ENCODE results near the gene PCAT7. TPM values are rescaled to one million over a fixed set of nuclear protein-coding genes. Genes with fewer than 3 reads are reported as not detected.
"Not testable (repeated sequence)": the region's sequence is repeated elsewhere in the genome, so short reads cannot be mapped to it uniquely, and the experiment has no call there.

Gene PCAT7
- total RNA-seq, 2 experiments from 2014 or later, result not detected

GRCh38 chr9:94533601-94534000 lies 21.3 kb upstream of the PCAT7 start:
- CTCF ChIA-PET, result no interaction called here
- Mint-ChIP-seq H3K27ac (no peak overlapping the region), H3K36me3 (ENCODE audit: low read depth) (no peaks in the 10 kb centered on the region), H3K4me1 (ENCODE audit: low read depth) (no peaks in the 10 kb centered on the region), H3K27me3 (ENCODE audit: low read depth) (no peaks in the 10 kb centered on the region), H3K9me3 (no peaks in the 10 kb centered on the region), H3K4me3 (no peak overlapping the region)
- intact Hi-C loops (cut with micrococcal nuclease), result no loop called here
- DNase-seq, result no peak

DNA sequence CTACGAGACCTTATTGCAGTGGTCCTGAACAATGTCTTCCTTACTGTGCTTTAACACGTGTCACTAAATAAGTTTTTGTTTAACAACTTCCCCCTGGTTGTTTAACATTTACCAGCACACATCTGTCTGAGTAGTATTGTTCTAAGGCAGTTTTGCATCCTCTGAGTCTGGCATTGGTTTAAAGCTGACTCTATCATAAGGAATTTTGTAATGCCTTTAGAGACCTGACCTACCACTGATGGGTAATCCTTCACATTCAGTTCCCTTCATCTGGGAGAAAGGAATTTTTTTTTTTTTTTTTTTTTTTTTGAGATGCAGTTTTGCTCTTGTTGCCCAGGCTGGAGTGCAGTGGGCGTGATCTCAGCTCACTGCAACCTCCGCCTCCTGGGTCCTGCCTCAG lies 20.0 kb upstream of the PCAT7 start:
- Mint-ChIP-seq H3K27me3 (ENCODE audit: low read depth) (no peaks in the 10 kb centered on the region), H3K4me3 (no peak overlapping the region), H3K27ac (no peak overlapping the region), H3K9me3 (no peaks in the 10 kb centered on the region), H3K36me3 (ENCODE audit: low read depth) (no peaks in the 10 kb centered on the region), H3K4me1 (ENCODE audit: low read depth) (no peaks in the 10 kb centered on the region)
- DNase-seq, result no peak
- CTCF ChIA-PET, result no interaction called here
- intact Hi-C loops (cut with micrococcal nuclease), result no loop called here

DNA sequence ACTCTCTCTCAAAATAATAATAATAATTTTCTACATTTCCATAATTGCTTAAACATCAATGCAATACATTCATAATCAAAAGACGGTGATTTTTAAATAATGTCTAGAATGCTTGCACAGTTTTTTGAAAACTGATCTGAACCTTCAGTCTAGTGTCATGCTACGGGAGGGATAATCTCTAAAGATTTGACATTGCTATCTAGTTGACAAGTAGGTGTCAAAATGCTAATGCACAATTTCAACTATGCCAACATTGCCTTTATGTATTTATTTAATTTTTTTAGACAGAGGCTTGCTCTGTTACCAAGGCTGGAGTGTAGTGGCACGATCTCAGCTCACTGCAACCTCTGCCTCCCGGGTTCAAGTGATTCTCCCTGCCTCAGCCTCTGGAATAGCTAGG lies 16.0 kb upstream of the PCAT7 start:
- Mint-ChIP-seq H3K36me3 (ENCODE audit: low read depth) (no peaks in the 10 kb centered on the region), H3K4me1 (ENCODE audit: low read depth) (no peaks in the 10 kb centered on the region), H3K9me3 (no peaks in the 10 kb centered on the region), H3K4me3 (no peak overlapping the region), H3K27me3 (ENCODE audit: low read depth) (no peaks in the 10 kb centered on the region), H3K27ac (no peak overlapping the region)
- CTCF ChIA-PET, result no interaction called here
- no peak for DNase-seq
- intact Hi-C loops (cut with micrococcal nuclease), result no loop called here

DNA sequence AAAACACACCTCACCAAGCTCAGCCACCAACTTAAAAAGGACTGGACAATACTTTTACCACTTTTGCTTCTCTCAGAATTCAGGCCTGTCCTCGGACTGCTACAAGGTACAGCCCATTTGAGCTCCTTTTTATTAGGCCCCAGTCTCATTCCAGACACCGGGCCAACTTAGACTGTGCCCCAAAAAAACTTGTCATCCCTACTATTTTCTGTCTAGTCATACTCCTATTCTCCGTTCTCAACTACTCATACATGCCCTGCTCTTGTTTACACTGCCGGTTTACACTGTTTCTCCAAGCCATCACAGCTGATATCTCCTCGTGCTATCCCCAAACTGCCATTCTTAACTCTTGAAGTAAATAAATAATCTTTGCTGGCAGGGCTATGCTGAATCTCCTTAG lies 10.5 kb upstream of the PCAT7 start:
- H3K27ac Mint-ChIP-seq; H3K27me3 Mint-ChIP-seq (ENCODE audit: low read depth); intact Hi-C loops (cut with micrococcal nuclease); DNase-seq; H3K9me3 Mint-ChIP-seq; H3K36me3 Mint-ChIP-seq (ENCODE audit: low read depth); H3K4me1 Mint-ChIP-seq (ENCODE audit: low read depth); H3K4me3 Mint-ChIP-seq; CTCF ChIA-PET: not testable (repeated sequence)

DNA sequence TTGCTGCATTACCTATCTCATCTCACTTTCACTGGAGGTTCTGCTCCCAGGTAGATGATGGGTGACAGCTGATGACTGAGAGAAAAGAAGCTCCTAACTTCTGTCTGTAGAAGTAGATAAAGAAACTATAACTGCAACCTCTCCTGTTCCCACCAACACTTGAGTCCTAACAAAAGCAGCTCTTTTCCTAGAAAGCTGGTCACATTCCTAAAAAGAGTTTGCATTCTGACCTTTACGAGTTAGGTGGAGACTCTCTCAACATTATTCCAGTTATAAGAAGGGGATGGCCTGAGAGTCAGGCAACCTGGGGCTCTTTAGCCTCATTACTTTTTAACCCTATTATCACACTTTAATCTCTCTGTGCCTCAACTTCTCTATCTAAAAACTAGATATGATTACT lies 8.9 kb upstream of the PCAT7 start:
- Mint-ChIP-seq H3K9me3 (no peaks in the 10 kb centered on the region), H3K27me3 (ENCODE audit: low read depth) (no peaks in the 10 kb centered on the region), H3K27ac (no peak overlapping the region), H3K36me3 (ENCODE audit: low read depth) (no peaks in the 10 kb centered on the region), H3K4me3 (no peak overlapping the region), H3K4me1 (ENCODE audit: low read depth) (no peaks in the 10 kb centered on the region)
- CTCF ChIA-PET, result no interaction called here
- intact Hi-C loops (cut with micrococcal nuclease), result no loop called here
- DNase-seq, result no peak

GRCh38 chr9:94553029-94553938 lies 1.6 kb upstream of the PCAT7 start:
- CTCF ChIA-PET, result no interaction called here
- no peaks in the 10 kb centered on the region for H3K4me1 Mint-ChIP-seq (ENCODE audit: low read depth)
- no peaks in the 10 kb centered on the region for H3K9me3 Mint-ChIP-seq
- DNase-seq, result no peak
- no peak overlapping the region for H3K27ac Mint-ChIP-seq
- no peaks in the 10 kb centered on the region for H3K36me3 Mint-ChIP-seq (ENCODE audit: low read depth)
- H3K27me3 Mint-ChIP-seq (ENCODE audit: low read depth), result peaks cover 1% of the 10 kb centered on the region
- H3K4me3 Mint-ChIP-seq, result no peak overlapping the region
- intact Hi-C loops (cut with micrococcal nuclease), result no loop called here

- H3K9me3 Mint-ChIP-seq, result no peaks in the 10 kb centered on the region
- no peak overlapping the region for H3K27ac Mint-ChIP-seq
- H3K27me3 Mint-ChIP-seq (ENCODE audit: low read depth), result peaks cover 1% of the 10 kb centered on the region
- H3K36me3 Mint-ChIP-seq (ENCODE audit: low read depth), result no peaks in the 10 kb centered on the region
- CTCF ChIA-PET, result interaction anchor here (0.9 kb wide), 1 partner anchor 115 kb away, joined by 3 read pairs; no protein-coding TSS in a partner anchor
- no peak for DNase-seq
- no peak overlapping the region for H3K4me3 Mint-ChIP-seq
- intact Hi-C loops (cut with micrococcal nuclease), result loop anchor here (1.0 kb wide), 1 partner anchor 49 kb away; no protein-coding TSS in a partner anchor
- H3K4me1 Mint-ChIP-seq (ENCODE audit: low read depth), result no peaks in the 10 kb centered on the region
These were observed 825 bp upstream of the PCAT7 start for GRCh38 chr9:94554078-94554438.

GRCh38 chr9:94557376-94557775 lies 2.5 kb downstream of the PCAT7 start:
- Mint-ChIP-seq H3K4me3 (no peak overlapping the region), H3K9me3 (no peaks in the 10 kb centered on the region), H3K4me1 (ENCODE audit: low read depth) (no peaks in the 10 kb centered on the region), H3K36me3 (ENCODE audit: low read depth) (no peaks in the 10 kb centered on the region), H3K27ac (no peak overlapping the region), H3K27me3 (ENCODE audit: low read depth) (peaks cover 3% of the 10 kb centered on the region)
- intact Hi-C loops (cut with micrococcal nuclease), result no loop called here
- CTCF ChIA-PET, result no interaction called here
- DNase-seq, result no peak

- peaks cover 3% of the 10 kb centered on the region for H3K27me3 Mint-ChIP-seq (ENCODE audit: low read depth)
- CTCF ChIA-PET, result no interaction called here
These were observed 5.4 kb downstream of the PCAT7 start for GRCh38 chr9:94560237-94560636.

GRCh38 chr9:94563548-94563947 lies 8.7 kb downstream of the PCAT7 start:
- H3K27ac Mint-ChIP-seq, result no peak overlapping the region
- intact Hi-C loops (cut with micrococcal nuclease), result no loop called here
- H3K9me3 Mint-ChIP-seq, result no peaks in the 10 kb centered on the region
- peaks cover 3% of the 10 kb centered on the region for H3K27me3 Mint-ChIP-seq (ENCODE audit: low read depth)
- no peak for DNase-seq
- no peaks in the 10 kb centered on the region for H3K36me3 Mint-ChIP-seq (ENCODE audit: low read depth)
- CTCF ChIA-PET, result interaction anchor here (0.6 to 0.8 kb wide), 2 partner anchors 39 to 568 kb away, joined by 3 to 5 read pairs; no protein-coding TSS in a partner anchor
- no peaks in the 10 kb centered on the region for H3K4me1 Mint-ChIP-seq (ENCODE audit: low read depth)
- no peak overlapping the region for H3K4me3 Mint-ChIP-seq

More at GRCh38 chr9:94560237-94560636, 5.4 kb downstream of the PCAT7 start:
- Mint-ChIP-seq H3K9me3 (no peaks in the 10 kb centered on the region), H3K36me3 (ENCODE audit: low read depth) (no peaks in the 10 kb centered on the region), H3K27ac (no peak overlapping the region), H3K4me1 (ENCODE audit: low read depth) (no peaks in the 10 kb centered on the region), H3K4me3 (no peak overlapping the region)
- no peak for DNase-seq
- intact Hi-C loops (cut with micrococcal nuclease), result no loop called here

DNA sequence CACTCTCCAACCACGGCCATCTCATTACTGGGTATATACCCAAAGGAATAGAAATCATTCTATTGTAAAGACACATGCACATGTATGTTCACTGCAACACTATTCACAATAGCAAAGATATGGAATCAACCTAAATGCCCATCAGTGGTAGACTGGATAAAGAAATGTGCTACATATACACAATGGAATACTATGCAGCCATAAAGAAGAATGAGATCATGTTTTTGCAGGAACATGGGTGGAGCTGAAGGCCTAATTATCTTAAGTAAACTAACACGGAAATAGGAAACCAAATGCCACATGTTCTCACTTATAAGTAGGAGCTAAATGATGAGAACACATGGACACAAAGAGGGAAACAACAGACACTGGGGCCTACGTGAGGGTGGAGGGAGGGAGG lies 9.4 kb downstream of the PCAT7 start:
- H3K27ac Mint-ChIP-seq; H3K4me3 Mint-ChIP-seq; H3K27me3 Mint-ChIP-seq (ENCODE audit: low read depth); CTCF ChIA-PET; intact Hi-C loops (cut with micrococcal nuclease); H3K9me3 Mint-ChIP-seq; H3K4me1 Mint-ChIP-seq (ENCODE audit: low read depth); H3K36me3 Mint-ChIP-seq (ENCODE audit: low read depth); DNase-seq: not testable (repeated sequence)

GRCh38 chr9:94566550-94566949 lies 11.7 kb downstream of the PCAT7 start:
- CTCF ChIA-PET, result no interaction called here
- no peak for DNase-seq
- Mint-ChIP-seq H3K4me1 (ENCODE audit: low read depth) (no peaks in the 10 kb centered on the region), H3K9me3 (no peaks in the 10 kb centered on the region), H3K27me3 (ENCODE audit: low read depth) (peaks cover 3% of the 10 kb centered on the region), H3K27ac (no peak overlapping the region), H3K36me3 (ENCODE audit: low read depth) (no peaks in the 10 kb centered on the region), H3K4me3 (no peak overlapping the region)
- intact Hi-C loops (cut with micrococcal nuclease), result no loop called here

GRCh38 chr9:94567271-94567670 lies 12.4 kb downstream of the PCAT7 start:
- H3K27ac Mint-ChIP-seq, result no peak overlapping the region
- H3K4me1 Mint-ChIP-seq (ENCODE audit: low read depth), result no peaks in the 10 kb centered on the region
- CTCF ChIA-PET, result interaction anchor here (0.7 kb wide), 1 partner anchor 401 kb away, joined by 3 read pairs; no protein-coding TSS in a partner anchor
- intact Hi-C loops (cut with micrococcal nuclease), result no loop called here
- no peak overlapping the region for H3K4me3 Mint-ChIP-seq
- no peaks in the 10 kb centered on the region for H3K36me3 Mint-ChIP-seq (ENCODE audit: low read depth)
- peaks cover 6% of the 10 kb centered on the region for H3K27me3 Mint-ChIP-seq (ENCODE audit: low read depth)
- H3K9me3 Mint-ChIP-seq, result no peaks in the 10 kb centered on the region
- DNase-seq, result no peak

Measured in activated naive CD4-positive, alpha-beta T cell treated with anti-CD3 and anti-CD28 coated beads for 36 hours (primary cell).